ENCODE measurements around the gene LRFN3. TPM values are rescaled to one million over a fixed set of nuclear protein-coding genes. Genes with fewer than 3 reads are reported as not detected.
"Not testable (repeated sequence)": the region's sequence is repeated elsewhere in the genome, so short reads cannot be mapped to it uniquely, and the experiment has no call there.

Gene LRFN3
- total RNA-seq, 1 experiment from 2014 or later, result 3.4 TPM

DNA sequence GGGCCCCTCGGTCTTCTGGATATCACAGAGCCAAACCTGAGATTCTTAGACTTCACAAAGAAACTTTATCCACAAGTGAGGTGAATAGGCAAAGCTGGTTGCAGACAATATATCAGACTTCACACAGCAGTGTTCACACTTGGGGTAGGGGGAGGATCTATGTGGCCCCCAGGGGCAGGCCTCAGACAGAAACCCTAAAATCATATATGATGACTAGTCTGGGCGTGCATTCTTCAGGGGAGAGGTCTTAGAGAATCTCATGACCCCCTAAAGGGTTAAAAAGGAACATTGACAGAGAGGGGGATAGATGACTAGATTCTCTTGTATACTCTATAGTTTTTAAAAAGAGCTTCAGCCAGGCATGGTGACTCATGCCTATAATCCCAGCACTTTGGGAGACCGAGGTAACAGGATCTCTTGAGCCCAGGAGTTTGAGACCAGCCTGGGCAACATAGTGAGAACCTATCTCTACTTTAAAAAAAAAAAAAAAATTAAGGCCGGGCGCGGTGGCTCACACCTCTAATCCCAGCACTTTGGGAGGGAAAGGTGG lies 30.9 kb upstream of the LRFN3 start:
- DNase-seq (ENCODE audit: low read depth), result peak; percentile 31

GRCh38 chr19:35907377-35907745 lies 28.8 kb upstream of the LRFN3 start:
- DNase-seq (ENCODE audit: low read depth), result no peak

- no peak for DNase-seq (ENCODE audit: low read depth)
These were observed 28.1 kb upstream of the LRFN3 start, which contains the start of gene TYROBP for GRCh38 chr19:35908010-35908441. Gene TYROBP, minus strand, starts transcription at chr19:35908295. Its CDS starts 67 bp downstream, at chr19:35908228.

DNA sequence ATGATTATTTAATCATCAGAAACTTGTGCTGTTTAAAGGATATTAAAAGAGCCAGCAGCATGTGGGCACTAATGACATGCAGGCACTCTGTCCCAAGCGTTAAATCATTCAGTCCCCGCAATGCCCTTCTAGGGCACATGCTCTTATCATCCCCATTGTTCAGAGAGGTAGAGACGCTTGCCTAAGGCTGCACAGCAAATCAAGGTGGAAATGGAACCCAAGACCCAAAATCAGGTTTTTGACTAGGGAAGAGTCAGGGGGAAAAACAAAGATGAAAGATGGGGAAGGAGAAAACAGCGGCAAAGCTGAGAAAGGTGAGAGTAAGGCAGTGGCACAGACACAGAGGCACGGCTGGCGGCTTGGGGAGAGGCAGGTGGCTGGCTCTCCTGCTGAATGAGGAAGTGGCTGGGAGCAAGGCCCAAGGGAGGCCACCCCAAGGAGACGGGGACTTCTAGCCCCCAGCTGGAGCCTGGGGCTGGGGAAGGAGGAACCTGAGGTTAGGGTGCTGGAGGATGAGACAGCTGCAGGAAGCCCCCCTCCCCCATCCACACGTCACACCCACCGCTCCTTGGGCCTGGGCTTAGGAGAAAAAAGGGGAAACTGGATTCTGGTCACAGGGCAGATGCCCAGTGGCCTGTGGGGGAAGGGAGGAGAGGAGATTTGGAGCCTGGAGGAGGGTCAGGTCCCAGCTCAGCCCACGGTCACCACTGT lies 27.0 kb upstream of the LRFN3 start:
- DNase-seq (ENCODE audit: low read depth), result no peak

- DNase-seq (ENCODE audit: low read depth), result no peak
These were observed 26.5 kb upstream of the LRFN3 start for GRCh38 chr19:35909684-35910035.

- not testable (repeated sequence) for DNase-seq (ENCODE audit: low read depth)
These were observed 25.8 kb upstream of the LRFN3 start for GRCh38 chr19:35910355-35910754.

GRCh38 chr19:35911173-35911572 lies 25.0 kb upstream of the LRFN3 start:
- DNase-seq (ENCODE audit: low read depth), result no peak

DNA sequence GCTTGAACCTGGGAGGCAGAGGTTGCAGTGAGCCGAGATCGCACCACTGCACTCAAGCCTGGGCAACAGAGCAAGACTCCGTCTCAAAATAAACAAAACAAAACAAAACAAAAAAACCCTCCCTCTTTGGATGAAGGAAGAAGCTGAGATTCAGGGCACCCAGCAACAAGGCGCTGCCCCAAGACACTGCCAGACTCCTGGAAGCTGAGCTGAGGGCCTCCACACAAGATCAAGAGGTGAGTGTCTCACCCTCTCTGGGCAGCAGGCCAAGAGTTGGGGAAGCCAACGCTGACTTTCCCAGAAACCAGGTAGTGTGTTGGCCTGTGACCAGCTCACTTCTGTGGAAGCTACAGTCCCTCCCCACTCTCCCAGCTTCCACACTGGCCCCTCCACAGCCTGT lies 24.4 kb upstream of the LRFN3 start:
- DNase-seq (ENCODE audit: low read depth), result peak; percentile 33

DNA sequence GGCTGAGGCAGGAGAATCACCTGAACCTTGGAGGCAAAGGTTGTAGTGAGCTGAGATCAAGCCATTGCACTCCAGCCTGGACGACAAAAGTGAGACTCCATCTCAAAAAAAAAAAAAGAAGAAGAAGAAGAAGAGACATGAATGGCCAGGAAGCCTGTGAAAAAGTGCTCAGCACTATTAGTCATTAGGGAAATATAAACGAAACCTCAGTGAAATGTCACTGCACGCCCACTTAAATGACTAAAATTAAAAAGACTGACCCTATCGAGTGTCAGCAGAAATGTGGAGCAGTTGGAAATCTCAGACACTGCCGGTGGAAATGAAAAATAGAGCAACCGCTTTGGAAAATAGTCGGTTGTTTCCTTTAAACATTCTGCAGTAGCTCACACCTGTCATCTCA lies 22.6 kb upstream of the LRFN3 start:
- DNase-seq (ENCODE audit: low read depth), result peak; percentile 10

GRCh38 chr19:35915443-35915842 lies 20.7 kb upstream of the LRFN3 start:
- DNase-seq (ENCODE audit: low read depth), result no peak

DNA sequence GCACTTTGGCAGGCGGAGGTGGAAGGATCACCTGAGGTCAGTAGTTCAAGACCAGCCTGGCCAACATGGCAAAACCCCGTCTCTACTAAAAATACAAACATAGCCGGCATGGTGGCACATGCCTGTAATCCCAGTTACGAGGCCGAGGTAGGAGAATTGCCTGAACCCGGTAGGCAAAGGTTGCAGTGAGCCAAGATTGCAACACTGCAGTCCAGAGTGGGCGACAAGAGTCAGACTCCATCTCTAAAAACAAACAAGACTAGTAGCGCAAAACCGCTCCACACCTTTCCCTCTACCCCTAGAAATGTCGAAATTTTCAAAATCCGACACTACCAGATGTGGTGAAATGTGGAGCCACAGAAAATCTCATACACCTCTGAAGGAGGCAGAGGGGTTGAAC lies 16.9 kb upstream of the LRFN3 start:
- no peak for DNase-seq (ENCODE audit: low read depth)

- DNase-seq (ENCODE audit: low read depth), result no peak
These were observed 15.2 kb upstream of the LRFN3 start for GRCh38 chr19:35921012-35921411.

- no peak for DNase-seq (ENCODE audit: low read depth)
These were observed 10.7 kb upstream of the LRFN3 start for GRCh38 chr19:35925501-35925900.

GRCh38 chr19:35928507-35928906 lies 7.7 kb upstream of the LRFN3 start:
- DNase-seq (ENCODE audit: low read depth), result no peak

GRCh38 chr19:35929876-35930275 lies 6.3 kb upstream of the LRFN3 start:
- no peak for DNase-seq (ENCODE audit: low read depth)

- peak; percentile 100 for DNase-seq (ENCODE audit: low read depth)
These were observed 4.9 kb upstream of the LRFN3 start for GRCh38 chr19:35931161-35931873.

- DNase-seq (ENCODE audit: low read depth), result no peak
These were observed 4.3 kb upstream of the LRFN3 start for GRCh38 chr19:35931874-35932202.

DNA sequence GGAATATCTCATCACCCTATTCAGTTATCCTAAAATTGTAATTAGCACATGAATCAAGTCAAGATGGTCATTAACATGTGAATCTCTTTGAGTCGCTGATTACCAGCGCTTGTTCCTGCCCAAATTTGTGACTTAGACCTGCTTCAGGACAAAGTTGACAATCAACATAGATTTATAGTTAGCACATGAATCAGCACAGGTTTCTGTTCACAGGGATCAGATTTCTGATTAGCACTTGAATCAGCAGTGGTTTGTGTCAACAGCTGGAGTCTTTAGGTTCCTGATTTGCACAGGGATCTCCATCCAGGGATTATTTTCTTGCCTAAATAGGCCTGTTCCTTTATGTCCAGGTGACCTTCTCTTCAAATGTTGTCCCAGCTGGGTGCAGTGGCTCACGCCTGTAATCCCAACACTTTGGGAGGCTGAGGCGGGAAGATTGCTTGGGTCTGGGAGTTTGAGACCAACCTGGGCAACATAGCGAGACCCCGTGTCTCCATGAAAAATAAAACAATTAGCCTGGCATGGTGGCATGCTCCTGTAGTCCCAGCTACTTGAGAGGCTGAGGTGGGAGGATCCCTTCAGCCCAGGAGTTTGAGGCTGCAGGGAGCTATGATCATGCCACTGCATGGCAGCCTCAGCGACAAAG lies 3.8 kb upstream of the LRFN3 start:
- no peak for DNase-seq (ENCODE audit: low read depth)

DNA sequence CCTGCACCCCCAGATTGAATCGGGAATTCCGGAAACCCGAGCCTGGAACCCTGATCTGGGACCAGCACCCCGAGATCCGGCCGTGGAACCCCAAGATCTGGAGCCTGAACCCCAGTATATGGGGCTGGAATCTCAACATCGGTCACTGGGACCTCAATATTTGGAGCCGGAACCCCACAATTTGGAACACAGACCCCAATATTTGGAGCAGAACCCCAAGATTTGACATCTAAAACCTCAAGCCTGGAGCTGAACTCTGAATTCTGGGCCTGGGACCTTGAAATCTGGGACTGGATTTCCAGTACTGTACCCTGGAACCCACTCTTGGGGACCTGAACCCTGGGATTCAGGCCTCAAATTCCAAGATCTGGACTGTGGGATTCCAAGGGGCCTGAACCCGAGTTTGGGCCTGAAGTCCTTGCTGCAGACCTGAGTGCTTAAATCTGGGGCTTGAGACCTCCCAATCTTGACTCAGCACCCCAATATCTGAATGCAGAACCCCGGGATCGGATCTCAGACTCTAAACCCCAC lies 629 bp downstream of the LRFN3 start:
- DNase-seq (ENCODE audit: low read depth), result no peak

DNA sequence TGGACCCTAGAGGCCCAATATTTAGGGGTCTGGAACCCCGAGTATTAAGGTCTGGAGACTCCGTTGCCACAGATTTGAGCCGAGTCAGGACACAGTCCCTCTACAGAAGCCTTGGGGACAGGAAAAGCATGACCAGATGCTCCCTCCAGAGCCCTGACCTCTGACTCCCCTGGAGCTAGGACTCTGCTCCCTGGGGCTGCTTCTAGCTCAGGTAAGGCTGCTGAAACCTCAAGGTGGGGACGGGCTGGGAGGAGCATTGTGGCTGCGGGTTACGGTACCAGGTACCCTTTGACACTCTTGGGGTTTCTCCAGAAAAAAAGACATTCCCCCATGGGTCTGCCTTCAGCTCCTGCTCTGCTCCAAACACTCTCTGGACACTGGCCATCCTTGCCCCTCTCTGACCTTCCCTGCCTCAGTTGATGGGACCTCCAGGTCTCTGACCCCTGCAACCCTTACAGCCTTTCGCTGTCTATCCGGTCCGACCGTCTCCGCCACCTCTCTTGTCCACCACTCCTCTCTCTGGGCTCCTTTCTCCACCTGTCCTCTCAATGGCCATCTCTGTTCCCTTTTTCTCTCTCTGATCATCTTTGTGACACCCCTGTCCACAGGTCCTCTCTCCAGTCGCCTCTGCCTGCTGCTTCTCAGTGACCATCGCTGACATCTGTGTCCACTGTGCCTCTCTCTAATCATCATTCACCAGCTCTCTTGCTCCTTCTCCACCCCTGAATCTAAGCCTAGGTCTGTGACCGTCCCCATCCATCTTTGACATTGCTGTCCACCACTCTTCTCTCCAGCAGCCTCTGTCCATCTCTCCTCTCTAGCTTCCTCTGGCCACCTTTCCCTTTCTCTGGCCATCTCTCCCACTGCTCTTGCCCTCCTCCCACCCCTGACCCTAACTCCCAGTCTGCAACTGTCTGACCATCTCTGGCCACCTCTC lies 1.4 kb downstream of the LRFN3 start:
- DNase-seq (ENCODE audit: low read depth), result no peak
